ENCODE results near the gene UBE4B.

GRCh38 chr1:10052347-10052746, 19.6 kb downstream of the UBE4B start:
- TF ChIP-seq POLR2A (IDR thresholded peaks at IDR 0.05) (no peak), CTCF (IDR thresholded peaks at IDR 0.05) (no peak)

All from testis (tissue), 2 donors.